Ramos (cell line): ENCODE data around the gene ELMOD3.

Experiments used
- in situ Hi-C: fragments of 300-500 bp; cut with MboI; formaldehyde crosslinking; loops from one replicate; pipeline ENCODE4 v1.14.3; 2022; ENCODE audit warnings: low sequenced_read_pairs; ENCODE audit not compliant: unreplicated experiment

Gene ELMOD3

GRCh38 chr2:85420536-85421259 lies 66.1 kb downstream of the ELMOD3 start:
- in situ Hi-C loops: loop anchor here (5.0 kb wide), 1 partner anchor 132 kb away; no protein-coding TSS in a partner anchor

DNA sequence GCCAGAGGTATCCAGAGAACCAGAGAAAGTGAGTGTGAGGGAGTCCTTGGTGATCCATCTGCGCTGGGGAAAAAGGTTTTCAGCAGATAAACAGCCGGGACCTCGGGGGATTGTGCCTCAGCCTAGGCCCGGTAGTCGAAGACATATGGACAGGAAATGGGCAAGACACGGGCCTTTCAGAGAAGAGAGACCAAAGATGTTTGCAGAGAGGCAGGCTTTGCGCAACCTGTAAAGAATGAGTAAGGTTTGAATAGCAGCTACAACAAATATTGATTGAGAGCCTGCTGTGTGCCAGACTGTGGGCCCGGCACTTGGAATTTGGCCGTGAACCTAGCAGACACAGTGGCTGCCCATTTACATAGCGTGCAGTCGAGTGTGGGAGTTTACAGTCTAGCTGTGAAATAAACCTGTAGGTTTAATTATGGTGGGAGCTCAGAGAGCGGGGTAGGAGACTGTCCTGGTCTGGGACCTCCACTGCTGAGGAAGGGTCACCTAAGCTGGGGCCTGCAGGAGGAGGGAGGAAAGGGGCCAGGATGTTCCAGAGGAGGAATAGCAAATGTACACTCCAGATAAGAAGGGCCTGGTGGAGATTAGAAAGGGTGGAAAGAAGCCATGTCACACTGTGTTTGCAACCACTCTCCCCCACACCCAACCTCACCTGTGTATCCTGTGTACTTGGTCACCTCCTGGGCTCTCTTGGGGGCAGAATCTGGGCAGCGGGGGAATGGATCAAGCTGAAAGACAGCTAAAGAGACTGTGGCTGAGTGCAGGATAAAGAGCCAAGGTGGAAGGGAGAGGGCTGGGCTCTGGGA lies 66.9 kb downstream of the ELMOD3 start:
- in situ Hi-C loops: loop anchor here (5.0 kb wide), 1 partner anchor 131 kb away; no protein-coding TSS in a partner anchor

DNA sequence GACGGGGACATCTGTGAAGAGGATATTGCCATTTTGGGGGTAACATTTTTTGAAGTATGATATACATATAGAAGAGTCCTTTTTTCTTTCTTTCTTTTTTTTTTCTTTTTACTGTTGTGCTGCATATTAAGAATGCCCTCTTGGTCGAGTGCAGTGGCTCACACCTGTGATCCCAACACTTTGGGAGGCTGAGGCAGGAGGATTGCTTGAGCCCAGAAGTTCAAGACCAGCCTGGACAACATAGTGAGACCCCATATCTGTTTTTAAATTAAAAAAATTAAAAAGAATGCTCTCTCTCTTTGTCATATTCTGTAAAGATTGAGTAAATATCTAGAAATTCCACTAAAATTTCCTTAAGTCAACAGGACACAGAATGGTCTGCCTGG lies 67.5 kb downstream of the ELMOD3 start:
- in situ Hi-C loops: loop anchor here (5.0 kb wide), 1 partner anchor 130 kb away; no protein-coding TSS in a partner anchor

DNA sequence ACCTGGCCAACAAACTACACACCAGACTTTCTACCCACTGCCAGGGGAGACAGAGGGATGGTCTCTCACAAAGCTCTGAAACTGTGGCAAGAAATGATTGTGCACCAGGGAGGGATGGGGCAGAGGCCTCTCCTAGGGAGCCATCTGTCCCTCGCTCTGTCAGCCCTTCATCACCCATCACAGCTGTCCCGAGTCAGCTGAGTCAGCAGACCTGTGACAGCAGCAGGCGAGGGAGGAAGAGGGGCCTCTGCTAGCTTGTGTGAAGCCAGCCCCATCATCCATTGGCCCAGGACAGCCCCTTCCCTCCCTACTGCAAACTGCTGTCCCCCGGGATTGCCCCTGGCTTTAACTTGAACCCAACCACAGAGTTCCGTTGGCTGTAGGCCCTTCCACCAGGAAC lies 69.0 kb downstream of the ELMOD3 start:
- in situ Hi-C loops: loop anchor here (5.0 kb wide), 1 partner anchor 129 kb away; no protein-coding TSS in a partner anchor

GRCh38 chr2:85425588-85425987 lies 71.0 kb downstream of the ELMOD3 start:
- in situ Hi-C loops: no loop called here

GRCh38 chr2:85427300-85427835 lies 72.8 kb downstream of the ELMOD3 start:
- in situ Hi-C loops: no loop called here

GRCh38 chr2:85428343-85428881 lies 73.8 kb downstream of the ELMOD3 start:
- in situ Hi-C loops: no loop called here

GRCh38 chr2:85429213-85429923 lies 74.8 kb downstream of the ELMOD3 start:
- in situ Hi-C loops: no loop called here

DNA sequence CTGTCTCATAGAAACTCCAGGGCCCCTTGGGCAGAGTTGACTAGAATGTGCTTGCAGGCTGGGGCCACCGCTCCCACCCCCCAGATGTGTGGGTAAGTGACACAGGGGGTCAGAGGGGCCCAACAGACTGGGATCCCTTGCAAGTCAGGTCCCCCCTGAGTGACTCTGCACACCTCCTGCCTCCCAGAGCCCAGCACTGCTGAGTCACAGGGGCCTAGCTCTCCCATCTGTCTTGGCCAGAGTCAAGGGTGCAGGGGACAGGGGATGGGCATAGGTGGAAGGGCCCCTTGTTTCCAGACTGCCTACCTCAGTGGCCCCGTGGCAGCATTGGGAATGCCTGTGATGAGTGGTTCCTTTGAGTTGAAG lies 75.3 kb downstream of the ELMOD3 start:
- in situ Hi-C loops: no loop called here

GRCh38 chr2:85430752-85431569 lies 76.4 kb downstream of the ELMOD3 start:
- in situ Hi-C loops: no loop called here

GRCh38 chr2:85431570-85432205 lies 77.1 kb downstream of the ELMOD3 start:
- in situ Hi-C loops: no loop called here

DNA sequence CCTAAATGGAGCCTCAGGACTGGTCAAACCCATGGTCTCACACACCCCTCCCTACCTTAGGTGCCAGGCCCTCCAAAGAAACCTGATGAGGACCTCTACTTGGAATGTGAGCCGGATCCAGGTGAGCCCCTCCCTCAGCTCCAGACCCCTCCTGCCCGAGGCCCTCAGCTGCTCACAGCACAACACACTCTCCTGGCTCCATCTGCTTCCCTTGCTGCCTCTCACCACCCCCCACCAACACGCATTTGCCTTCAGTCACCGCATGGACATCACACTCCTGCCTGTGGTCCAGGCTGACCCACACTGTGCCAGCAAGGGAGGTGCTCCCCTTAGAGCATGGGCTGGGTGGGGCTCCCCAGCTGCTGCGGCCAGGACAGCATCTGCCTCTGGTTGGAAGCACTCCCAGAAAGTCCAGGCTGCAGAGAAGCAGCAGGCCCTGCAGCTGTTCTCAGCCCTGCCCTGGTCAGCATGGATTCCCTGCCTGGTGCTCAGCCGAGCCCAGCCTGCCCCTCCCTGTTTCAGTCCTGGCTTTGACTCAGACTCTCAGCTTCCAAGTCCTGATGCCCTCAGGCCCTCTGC lies 79.0 kb downstream of the ELMOD3 start:
- in situ Hi-C loops: no loop called here

- in situ Hi-C loops: no loop called here
These were observed 80.1 kb downstream of the ELMOD3 start for GRCh38 chr2:85434696-85435095.

- in situ Hi-C loops: no loop called here
These were observed 80.8 kb downstream of the ELMOD3 start for GRCh38 chr2:85435220-85435958.

DNA sequence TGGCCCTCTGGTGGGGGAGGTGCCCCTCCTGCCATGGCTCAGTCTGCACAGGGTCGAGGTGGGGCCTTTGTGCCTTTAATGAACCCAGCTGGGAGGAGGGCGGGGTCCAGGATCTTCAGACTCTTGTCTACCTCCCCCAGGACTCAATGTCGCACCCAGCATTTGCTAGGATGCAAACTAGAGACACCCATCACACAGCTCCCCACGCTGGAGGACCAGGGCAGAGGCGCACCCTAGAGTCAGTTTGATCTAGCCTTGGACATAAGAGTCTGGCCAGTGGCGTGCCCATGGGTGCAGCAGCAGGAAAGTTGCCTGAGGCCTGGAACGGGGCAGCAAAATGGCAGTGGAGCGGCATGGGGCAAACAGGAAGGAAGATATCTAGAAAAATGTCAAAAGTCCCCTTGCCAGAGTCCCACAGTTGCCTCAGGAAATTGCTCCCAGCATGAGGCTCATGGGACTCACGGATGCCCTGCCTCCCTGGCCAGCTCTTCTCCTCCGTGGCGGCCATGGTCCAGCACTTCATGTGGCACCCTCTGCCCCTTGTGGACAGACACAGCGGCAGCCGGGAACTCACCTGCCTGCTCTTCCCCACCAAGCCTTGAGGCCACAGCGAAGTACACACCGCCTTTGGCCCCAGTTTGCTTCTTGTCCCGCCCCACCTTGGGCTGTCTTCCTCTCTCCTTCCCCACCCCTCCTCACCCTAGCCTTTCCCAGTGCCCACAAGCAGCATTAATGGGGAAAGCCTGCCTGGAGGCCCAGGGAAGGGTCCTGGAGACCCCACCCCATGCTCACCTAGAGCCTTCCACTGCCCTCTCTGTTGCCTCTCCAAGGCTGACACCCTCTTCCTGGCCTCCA lies 81.6 kb downstream of the ELMOD3 start:
- in situ Hi-C loops: no loop called here

- in situ Hi-C loops: no loop called here
These were observed 82.4 kb downstream of the ELMOD3 start for GRCh38 chr2:85436836-85437487.
